Activated CD4-positive, alpha-beta T cell treated with anti-CD3 and anti-CD28 coated beads, Interleukin-2, amount 50 U/mL, for 1 hour (primary cell): ENCODE data around the gene ME3.
A peak's percentile ranks its signal among the peaks of the same experiment; 100 is the strongest.

Source experiments
- DNase-seq: peaks from one replicate; pipeline ENCODE4 v3.0.0-alpha.2; 2020

ME3 gene

GRCh38 chr11:86617502-86617901 lies 54.9 kb downstream of the ME3 start:
- no peak for DNase-seq

GRCh38 chr11:86615487-86615886 lies 56.9 kb downstream of the ME3 start:
- DNase-seq: no peak

- no peak for DNase-seq
Observed at GRCh38 chr11:86610559-86611341, 61.7 kb downstream of the ME3 start.

GRCh38 chr11:86608251-86608799 lies 64.1 kb downstream of the ME3 start:
- DNase-seq: no peak

GRCh38 chr11:86606836-86607481 lies 65.5 kb downstream of the ME3 start:
- DNase-seq: no peak

- DNase-seq: no peak
Observed at GRCh38 chr11:86606270-86606835, 66.1 kb downstream of the ME3 start.

GRCh38 chr11:86596861-86597586 lies 75.4 kb downstream of the ME3 start:
- no peak for DNase-seq

GRCh38 chr11:86595955-86596354 lies 76.5 kb downstream of the ME3 start:
- no peak for DNase-seq

- no peak for DNase-seq
Observed at GRCh38 chr11:86595451-86595850, 77.0 kb downstream of the ME3 start.

GRCh38 chr11:86594746-86595145 lies 77.7 kb downstream of the ME3 start:
- no peak for DNase-seq

GRCh38 chr11:86593833-86594232 lies 78.6 kb downstream of the ME3 start:
- DNase-seq: no peak

GRCh38 chr11:86592659-86593451 lies 79.6 kb downstream of the ME3 start:
- peak; percentile 49 for DNase-seq

- no peak for DNase-seq
Observed at GRCh38 chr11:86592047-86592591, 80.3 kb downstream of the ME3 start.

- DNase-seq: no peak
Observed at GRCh38 chr11:86591631-86592030, 80.8 kb downstream of the ME3 start.

GRCh38 chr11:86589856-86590589 lies 82.4 kb downstream of the ME3 start:
- no peak for DNase-seq

- no peak for DNase-seq
Observed at GRCh38 chr11:86589204-86589603, 83.2 kb downstream of the ME3 start.

- DNase-seq: no peak
Observed at GRCh38 chr11:86588566-86589090, 83.8 kb downstream of the ME3 start.

GRCh38 chr11:86587264-86588193 lies 84.9 kb downstream of the ME3 start:
- no peak for DNase-seq

GRCh38 chr11:86586307-86586706 lies 86.1 kb downstream of the ME3 start:
- no peak for DNase-seq

GRCh38 chr11:86582898-86583297 lies 89.5 kb downstream of the ME3 start:
- no peak for DNase-seq
